Pericardium fibroblast (primary cell): Measurements from ENCODE around the gene NDUFV2. TPM values are rescaled to one million over a fixed set of nuclear protein-coding genes. Genes with fewer than 3 reads are reported as not detected.

Experiments
- total RNA-seq: library from RNA; depleted of rRNA; stranded (reverse); fragments of >200 nt; gene quantifications from 2 replicates; pipeline ENCODE4 v1.2.3, GENCODE V29; 2015

Gene NDUFV2
- 84.5 and 109 TPM in 2 replicates for total RNA-seq

DNA sequence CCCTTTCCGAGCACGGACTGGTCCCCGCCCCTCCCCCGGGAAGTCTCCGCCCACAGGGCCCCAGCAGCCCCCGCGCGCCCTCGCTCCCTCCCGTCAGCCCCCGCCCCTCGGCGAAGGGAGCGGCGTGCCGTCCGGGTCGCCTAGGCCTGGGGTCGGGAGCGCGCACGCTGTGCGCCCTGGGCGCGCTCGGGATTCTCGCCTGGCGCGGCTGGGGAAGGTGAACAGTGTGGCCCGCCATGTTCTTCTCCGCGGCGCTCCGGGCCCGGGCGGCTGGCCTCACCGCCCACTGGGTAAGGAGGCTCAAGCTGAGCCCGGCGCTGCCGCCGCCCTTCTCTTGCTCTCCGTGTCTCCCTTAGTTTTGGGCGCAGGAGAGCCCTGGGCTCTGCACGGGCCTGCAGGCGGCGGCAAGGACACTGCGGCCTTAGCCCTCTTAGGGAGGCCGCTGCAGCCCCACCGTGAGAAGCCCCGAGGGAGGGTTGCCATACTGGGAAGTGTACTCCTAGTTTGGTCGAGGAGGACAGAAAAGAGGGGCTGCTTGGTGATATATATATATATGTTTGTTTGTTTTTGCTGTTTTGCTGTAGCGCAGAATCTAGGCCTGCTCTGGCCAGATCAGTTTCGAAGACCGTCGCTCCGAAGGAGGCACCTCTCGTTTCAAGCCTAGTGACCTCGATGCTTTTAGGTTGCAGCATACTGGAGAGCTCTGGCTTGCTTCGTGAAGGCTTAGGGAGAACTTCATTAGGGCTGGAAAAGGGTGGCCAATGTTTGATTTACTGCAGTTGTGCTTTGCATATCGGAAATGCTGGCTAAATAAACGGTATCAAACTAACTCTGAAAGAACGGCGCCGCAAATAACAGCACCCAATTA is at the start of gene NDUFV2:
NDUFV2 (plus strand) TSS at position 192 of the 868 bp plus-strand sequence; CDS start at position 237, 45 bp downstream.

DNA sequence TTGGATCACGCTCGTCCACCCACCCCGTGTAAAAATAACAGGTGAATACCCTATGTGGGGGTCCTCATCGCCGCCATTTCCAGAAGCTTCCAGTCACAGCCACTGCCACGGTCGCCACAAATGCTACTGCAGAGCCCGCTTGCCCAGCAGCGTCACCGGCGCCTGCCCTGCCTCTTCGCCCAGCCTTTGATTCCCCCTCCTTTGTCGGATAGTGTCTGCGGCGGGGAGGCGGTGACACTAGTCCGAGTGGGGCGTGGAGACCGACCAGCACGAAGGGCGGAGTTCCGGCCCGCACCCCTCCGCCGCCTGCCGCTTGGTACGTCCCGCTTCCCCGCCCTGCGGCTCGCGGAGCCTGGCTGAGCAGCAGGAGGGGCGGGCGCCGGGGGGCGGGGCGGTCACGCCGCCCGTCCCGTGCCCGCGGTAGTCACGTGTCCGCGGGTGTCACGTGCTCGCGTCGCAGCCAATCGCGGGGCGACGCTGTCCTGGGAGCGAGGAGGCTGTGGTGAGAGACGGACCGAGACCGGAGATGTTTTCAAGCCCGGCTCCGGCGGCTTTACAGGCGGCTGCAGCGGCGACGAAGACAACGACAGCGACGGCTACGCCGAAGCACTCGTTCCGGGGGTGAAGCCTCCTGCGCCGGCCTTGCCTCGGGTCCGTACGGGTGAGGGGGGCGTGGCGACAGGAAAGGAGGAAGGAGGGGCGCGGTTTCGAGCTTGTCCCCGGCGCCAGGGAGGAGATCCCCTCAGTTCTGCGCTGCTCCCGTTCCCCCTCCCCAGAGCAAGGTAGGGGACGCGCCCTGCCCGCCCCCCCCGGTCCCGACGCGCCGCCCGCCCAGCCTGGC is 34.0 kb downstream of the NDUFV2 start, which contains the start of gene ANKRD12:
ANKRD12 (plus strand) TSS at position 467 of the 841 bp plus-strand sequence. CDS start 45,652 bp downstream, outside the sequence.

Other genes with a start within 250 kb of the NDUFV2 start
- gene ANKRD12, start 34.1 kb downstream of the NDUFV2 start, total RNA-seq, result 10.9 and 11.2 TPM in 2 replicates
- gene TWSG1, start 232.1 kb downstream of the NDUFV2 start, total RNA-seq, result 53.6 and 70.0 TPM in 2 replicates